PC-3 (cell line): ENCODE data around the gene CNTN4. TPM values are rescaled to one million over a fixed set of nuclear protein-coding genes. Genes with fewer than 3 reads are reported as not detected.

ENCODE experiments used
- ATAC-seq: fragments of 200-7000 bp; cut with Tn5 transposase; 2 replicates; pipeline ENCODE4 v1.9.1; 2020; ENCODE audit warnings: mild to moderate bottlenecking, moderate library complexity
- BruUV-seq: library from RNA; stranded (reverse); fragments of 400-500 nt; replicated peaks from 2 replicates; lab custom pipeline; 2021; lab: Mats Ljungman, UMichigan
- CTCF ChIA-PET: fragments of 300-600 bp; sonication (Branson Sonifier 250); formaldehyde crosslinking; loops from one replicate; lab custom pipeline; 2022; ENCODE audit warnings: antibody characterized with exemption; lab: Charles Lee
- POLR2A ChIA-PET: fragments of 300-600 bp; sonication (Branson Sonifier 250); formaldehyde crosslinking; loops from one replicate; lab custom pipeline; 2022; ENCODE audit warnings: antibody characterized with exemption; ENCODE audit not compliant: unreplicated experiment; lab: Charles Lee
- DNase-seq: peaks from one replicate; pipeline ENCODE4 v3.0.0-alpha.2; 2015
- H2AFZ ChIP-seq: fragments of 300-600 bp; sonication (generic); 2 replicates; pipeline ENCODE4 v1.6.0; 2016; ENCODE audit warnings: antibody characterized with exemption, low read length
- H3F3A ChIP-seq: fragments of 300-600 bp; sonication (generic); one replicate; pipeline ENCODE4 v1.6.0; 2017; ENCODE audit warnings: antibody characterized with exemption, low read length, control low read depth, mild to moderate bottlenecking; ENCODE audit not compliant: unreplicated experiment
- H3K27ac ChIP-seq: fragments of 300-600 bp; sonication (generic); 2 replicates; pipeline ENCODE4 v1.5.1; 2016; ENCODE audit warnings: mild to moderate bottlenecking, low read length
- H3K27me3 ChIP-seq: fragments of 300-600 bp; sonication (generic); 2 replicates; pipeline ENCODE4 v1.6.1; 2016; ENCODE audit warnings: low read length, mixed read lengths
- H3K36me3 ChIP-seq: fragments of 300-600 bp; sonication (generic); 2 replicates; pipeline ENCODE4 v1.6.1; 2016; ENCODE audit warnings: low read depth, mixed run types, low read length, mixed read lengths
- H3K4me1 ChIP-seq: fragments of 300-600 bp; sonication (generic); 2 replicates; pipeline ENCODE4 v1.5.1; 2016; ENCODE audit warnings: low read length; ENCODE audit not compliant: insufficient read depth
- H3K4me2 ChIP-seq: fragments of 300-600 bp; sonication (generic); 2 replicates; pipeline ENCODE4 v1.6.0; 2016; ENCODE audit warnings: low read length
- H3K4me3 ChIP-seq: fragments of 300-600 bp; sonication (generic); 2 replicates; pipeline ENCODE4 v1.5.1; 2016; ENCODE audit warnings: mild to moderate bottlenecking, low read length, mixed read lengths
- H3K79me2 ChIP-seq: fragments of 300-600 bp; sonication (generic); 2 replicates; pipeline ENCODE4 v1.6.1; 2017; ENCODE audit warnings: low read length, mixed read lengths
- H3K9ac ChIP-seq: fragments of 300-600 bp; sonication (generic); 2 replicates; pipeline ENCODE4 v1.6.0; 2016; ENCODE audit warnings: mild to moderate bottlenecking, low read length
- H3K9me2 ChIP-seq: fragments of 300-600 bp; sonication (generic); replicated peaks from 2 replicates; pipeline ENCODE4 v1.6.1; 2016; ENCODE audit warnings: mixed run types, low read length, mixed read lengths
- H3K9me3 ChIP-seq: fragments of 300-600 bp; sonication (generic); 2 replicates; pipeline ENCODE4 v1.6.1; 2016; ENCODE audit warnings: low read length, mixed read lengths
- H4K20me1 ChIP-seq: fragments of 300-600 bp; sonication (generic); 2 replicates; pipeline ENCODE4 v1.6.1; 2016; ENCODE audit warnings: low read length, mixed read lengths
- EZH2 ChIP-seq: fragments of 300-600 bp; sonication (generic); IDR thresholded peaks from one replicate; pipeline ENCODE4 v1.6.1; 2017; ENCODE audit warnings: antibody characterized with exemption, mild to moderate bottlenecking, low read length; ENCODE audit not compliant: unreplicated experiment
- EZH2phosphoT487 ChIP-seq: fragments of 300-600 bp; sonication (generic); IDR thresholded peaks from 2 replicates; pipeline ENCODE4 v1.6.1; 2018; ENCODE audit warnings: mild to moderate bottlenecking, antibody characterized with exemption, low read length, borderline replicate concordance
- intact Hi-C: fragments of 100-400 bp; cut with micrococcal nuclease; formaldehyde crosslinking; loops from 2 replicates; pipeline ENCODE4 v1.9.0; 2023
- total RNA-seq: library from RNA; depleted of rRNA; stranded (reverse); fragments of >200 nt; gene quantifications from 2 replicates; pipeline ENCODE4 v1.2.3, GENCODE V29; 2014
- TF ChIP-seq, protein P1 (sequence below): fragments of 300-600 bp; sonication (generic); conservative IDR thresholded peaks from 2 replicates; pipeline ENCODE4 v1.5.1; 2017; ENCODE audit warnings: antibody characterized with exemption, low read depth, mild to moderate bottlenecking, low read length

CNTN4 gene
- total RNA-seq, 1 experiment from 2014 or later: not detected

- Histone ChIP-seq H3K4me2 (no peak overlapping the region), H3F3A (no peaks in the 10 kb centered on the region), H3K9me3 (peaks cover 35% of the 10 kb centered on the region; the same call in 1 of the 2 replicates), H3K36me3 (no peaks in the 10 kb centered on the region), H3K9ac (no peak overlapping the region), H3K4me1 (no peaks in the 10 kb centered on the region), H3K79me2 (no peaks in the 10 kb centered on the region), H3K4me3 (no peak overlapping the region), H3K27ac (no peak overlapping the region), H3K27me3 (no peaks in the 10 kb centered on the region), H3K9me2 (no peaks in the 10 kb centered on the region), H4K20me1 (no peaks in the 10 kb centered on the region), H2AFZ (no peak overlapping the region)
- no peak for ATAC-seq
- no TSS peak for BruUV-seq
- TF ChIP-seq EZH2 (no peak), EZH2phosphoT487 (no peak)
- TF ChIP-seq, protein P1, sequence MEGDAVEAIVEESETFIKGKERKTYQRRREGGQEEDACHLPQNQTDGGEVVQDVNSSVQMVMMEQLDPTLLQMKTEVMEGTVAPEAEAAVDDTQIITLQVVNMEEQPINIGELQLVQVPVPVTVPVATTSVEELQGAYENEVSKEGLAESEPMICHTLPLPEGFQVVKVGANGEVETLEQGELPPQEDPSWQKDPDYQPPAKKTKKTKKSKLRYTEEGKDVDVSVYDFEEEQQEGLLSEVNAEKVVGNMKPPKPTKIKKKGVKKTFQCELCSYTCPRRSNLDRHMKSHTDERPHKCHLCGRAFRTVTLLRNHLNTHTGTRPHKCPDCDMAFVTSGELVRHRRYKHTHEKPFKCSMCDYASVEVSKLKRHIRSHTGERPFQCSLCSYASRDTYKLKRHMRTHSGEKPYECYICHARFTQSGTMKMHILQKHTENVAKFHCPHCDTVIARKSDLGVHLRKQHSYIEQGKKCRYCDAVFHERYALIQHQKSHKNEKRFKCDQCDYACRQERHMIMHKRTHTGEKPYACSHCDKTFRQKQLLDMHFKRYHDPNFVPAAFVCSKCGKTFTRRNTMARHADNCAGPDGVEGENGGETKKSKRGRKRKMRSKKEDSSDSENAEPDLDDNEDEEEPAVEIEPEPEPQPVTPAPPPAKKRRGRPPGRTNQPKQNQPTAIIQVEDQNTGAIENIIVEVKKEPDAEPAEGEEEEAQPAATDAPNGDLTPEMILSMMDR: no peak
- no peak for DNase-seq
- intact Hi-C loops: no loop called here
- ChIA-PET POLR2A (no interaction called here), CTCF (no interaction called here)
Measured at GRCh38 chr3:2771741-2772140, 673.1 kb downstream of the CNTN4 start.

- TF ChIP-seq, protein P1: no peak
- TF ChIP-seq EZH2 (no peak), EZH2phosphoT487 (no peak)
- Histone ChIP-seq H4K20me1 (no peaks in the 10 kb centered on the region), H3K4me3 (no peak overlapping the region), H3F3A (no peaks in the 10 kb centered on the region), H2AFZ (no peak overlapping the region), H3K4me1 (no peaks in the 10 kb centered on the region), H3K79me2 (no peaks in the 10 kb centered on the region), H3K27me3 (no peaks in the 10 kb centered on the region), H3K9ac (no peak overlapping the region), H3K27ac (no peak overlapping the region), H3K36me3 (no peaks in the 10 kb centered on the region), H3K4me2 (no peak overlapping the region), H3K9me2 (no peaks in the 10 kb centered on the region), H3K9me3 (peaks cover 35% of the 10 kb centered on the region; the same call in 1 of the 2 replicates)
- no peak for DNase-seq
- ChIA-PET POLR2A (no interaction called here), CTCF (no interaction called here)
- intact Hi-C loops: no loop called here
- no peak for ATAC-seq
- BruUV-seq: no TSS peak
Measured at GRCh38 chr3:2772803-2773202, 674.1 kb downstream of the CNTN4 start.

GRCh38 chr3:2774481-2775249, 676.0 kb downstream of the CNTN4 start:
- H3K4me3 ChIP-seq: no peak overlapping the region
- ATAC-seq: no peak
- H3F3A ChIP-seq: no peaks in the 10 kb centered on the region
- H2AFZ ChIP-seq: no peak overlapping the region
- no peaks in the 10 kb centered on the region for H3K36me3 ChIP-seq
- BruUV-seq: no TSS peak
- ChIA-PET CTCF (no interaction called here), POLR2A (no interaction called here)
- H3K4me1 ChIP-seq: no peaks in the 10 kb centered on the region
- H3K27ac ChIP-seq: no peak overlapping the region
- H3K9ac ChIP-seq: no peak overlapping the region
- TF ChIP-seq, protein P1: no peak
- TF ChIP-seq EZH2phosphoT487 (no peak), EZH2 (no peak)
- intact Hi-C loops: no loop called here
- H3K79me2 ChIP-seq: no peaks in the 10 kb centered on the region
- no peak for DNase-seq
- peaks cover 28% of the 10 kb centered on the region for H3K9me3 ChIP-seq
- no peaks in the 10 kb centered on the region for H4K20me1 ChIP-seq
- H3K27me3 ChIP-seq: no peaks in the 10 kb centered on the region
- H3K4me2 ChIP-seq: no peak overlapping the region
- no peaks in the 10 kb centered on the region for H3K9me2 ChIP-seq
